ENCODE results near the gene MEIS2. TPM values are rescaled to one million over a fixed set of nuclear protein-coding genes. Genes with fewer than 3 reads are reported as not detected.

Gene MEIS2
- total RNA-seq, 1 donor: 17.7 TPM

DNA sequence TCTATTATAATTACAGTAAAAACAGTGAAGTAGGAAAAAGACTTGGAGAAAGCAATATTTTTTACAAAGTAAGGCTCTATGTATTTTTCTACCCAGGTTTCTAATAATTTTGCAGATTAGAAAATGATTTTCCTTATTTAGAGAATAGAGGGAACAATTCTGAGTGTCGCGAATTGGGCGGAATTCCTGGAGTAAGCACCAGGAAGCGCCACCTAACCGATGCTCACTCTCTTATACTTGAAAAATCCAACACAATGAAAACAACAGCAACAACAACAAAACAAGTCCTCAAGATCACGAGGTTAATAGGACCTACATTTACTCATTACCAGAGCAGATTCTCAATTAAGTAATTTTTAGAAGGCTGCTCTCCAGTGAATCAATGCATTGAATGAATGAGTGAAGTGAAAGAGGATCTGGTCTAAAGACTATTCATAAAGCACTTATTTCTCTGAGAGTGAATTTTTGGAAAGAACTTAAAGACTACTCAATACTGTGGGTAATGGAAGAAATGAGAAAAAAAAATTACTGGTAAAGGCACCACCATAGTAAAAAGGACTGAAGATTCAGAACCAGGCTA, 158.0 kb downstream of the MEIS2 start:
- Histone ChIP-seq H3K9me3 (ENCODE audit: low read depth, low read length) (no peaks in the 10 kb centered on the region), H3K36me3 (ENCODE audit: insufficient read depth, low read length) (no peaks in the 10 kb centered on the region), H3K27me3 (ENCODE audit: insufficient read depth, low read length) (no peaks in the 10 kb centered on the region), H3K79me2 (ENCODE audit: insufficient read depth, low read length) (no peaks in the 10 kb centered on the region), H2AFZ (ENCODE audit: low read length) (no peak overlapping the region), H4K20me1 (ENCODE audit: insufficient read depth, low read length) (no peaks in the 10 kb centered on the region), H3K4me2 (ENCODE audit: insufficient read depth, low read length) (no peak overlapping the region), H3K4me1 (ENCODE audit: insufficient read depth, low read length) (no peaks in the 10 kb centered on the region), H3K4me3 (ENCODE audit: insufficient read depth, low read length) (no peak overlapping the region), H3K27ac (ENCODE audit: low read depth, low read length) (no peak overlapping the region)
- DNase-seq (ENCODE audit: insufficient read length, low spot score, missing footprints): no peak
- no peak for TF ChIP-seq CTCF (IDR thresholded peaks at IDR 0.05; ENCODE audit: extremely low read depth, low read depth, low read length)

DNA sequence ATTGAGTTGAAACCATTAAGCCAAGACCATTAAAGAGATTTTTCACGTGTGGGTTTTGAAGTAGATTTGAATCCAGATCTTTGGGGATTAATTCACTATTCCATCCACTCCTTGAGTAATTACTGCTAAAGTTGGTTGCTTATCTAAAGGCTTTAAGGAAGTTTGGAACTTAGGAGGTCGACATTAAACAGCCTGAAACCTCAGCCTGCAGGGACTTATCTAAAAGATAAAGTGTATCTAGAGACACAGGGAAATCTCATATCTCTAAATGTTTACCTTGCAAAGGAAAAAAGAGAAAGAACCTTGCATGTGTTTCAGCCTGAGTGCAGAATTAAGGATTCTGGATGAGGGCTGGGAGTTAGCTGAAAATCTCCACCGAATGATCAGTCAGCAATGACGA, 158.6 kb downstream of the MEIS2 start:
- H3K9me3 ChIP-seq (ENCODE audit: low read depth, low read length): no peaks in the 10 kb centered on the region
- no peak for TF ChIP-seq CTCF (IDR thresholded peaks at IDR 0.05; ENCODE audit: extremely low read depth, low read depth, low read length)
- no peak for DNase-seq (ENCODE audit: insufficient read length, low spot score, missing footprints)
- no peaks in the 10 kb centered on the region for H3K79me2 ChIP-seq (ENCODE audit: insufficient read depth, low read length)
- no peak overlapping the region for H3K27ac ChIP-seq (ENCODE audit: low read depth, low read length)
- no peak overlapping the region for H3K4me2 ChIP-seq (ENCODE audit: insufficient read depth, low read length)
- peaks cover 5% of the 10 kb centered on the region for H3K4me1 ChIP-seq (ENCODE audit: insufficient read depth, low read length)
- H4K20me1 ChIP-seq (ENCODE audit: insufficient read depth, low read length): no peaks in the 10 kb centered on the region
- no peak overlapping the region for H2AFZ ChIP-seq (ENCODE audit: low read length)
- no peaks in the 10 kb centered on the region for H3K27me3 ChIP-seq (ENCODE audit: insufficient read depth, low read length)
- H3K36me3 ChIP-seq (ENCODE audit: insufficient read depth, low read length): no peaks in the 10 kb centered on the region
- no peak overlapping the region for H3K4me3 ChIP-seq (ENCODE audit: insufficient read depth, low read length)

DNA sequence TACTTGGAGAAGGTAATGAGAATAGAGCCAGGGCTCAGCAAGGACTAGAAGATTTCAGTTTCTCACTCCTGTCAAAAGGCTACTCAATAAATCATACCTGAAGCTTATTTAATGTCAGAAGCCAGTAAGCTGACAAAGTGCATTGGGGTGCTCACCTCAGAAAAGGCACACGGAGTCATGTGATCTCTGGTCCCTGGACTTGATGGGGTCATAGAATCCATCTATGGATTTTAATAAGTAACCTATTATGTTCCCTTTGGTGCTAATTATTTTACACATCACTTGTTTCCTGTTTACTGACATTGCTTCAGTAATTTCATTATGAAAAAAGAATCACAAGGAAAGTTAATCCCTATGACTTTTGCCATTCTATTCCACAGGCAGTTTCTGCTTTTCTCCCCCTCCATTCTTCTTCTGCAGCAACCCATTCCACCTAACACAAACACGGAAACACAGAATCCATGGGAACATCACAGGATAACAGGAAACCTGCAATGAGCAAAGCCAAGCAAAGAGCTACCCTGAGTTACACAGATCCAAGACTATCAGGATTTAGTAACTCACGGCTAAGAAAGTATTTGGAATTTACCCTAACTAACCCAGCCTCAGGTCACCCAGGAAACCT, 159.6 kb downstream of the MEIS2 start:
- Histone ChIP-seq H3K9me3 (ENCODE audit: low read depth, low read length) (no peaks in the 10 kb centered on the region), H3K79me2 (ENCODE audit: insufficient read depth, low read length) (no peaks in the 10 kb centered on the region), H3K36me3 (ENCODE audit: insufficient read depth, low read length) (no peaks in the 10 kb centered on the region), H3K4me3 (ENCODE audit: insufficient read depth, low read length) (no peak overlapping the region), H3K4me1 (ENCODE audit: insufficient read depth, low read length) (peaks cover 10% of the 10 kb centered on the region), H2AFZ (ENCODE audit: low read length) (no peak overlapping the region), H3K27ac (ENCODE audit: low read depth, low read length) (no peak overlapping the region), H3K27me3 (ENCODE audit: insufficient read depth, low read length) (no peaks in the 10 kb centered on the region), H3K4me2 (ENCODE audit: insufficient read depth, low read length) (no peak overlapping the region), H4K20me1 (ENCODE audit: insufficient read depth, low read length) (no peaks in the 10 kb centered on the region)
- DNase-seq (ENCODE audit: insufficient read length, low spot score, missing footprints): no peak
- no peak for TF ChIP-seq CTCF (IDR thresholded peaks at IDR 0.05; ENCODE audit: extremely low read depth, low read depth, low read length)

GRCh38 chr15:36940219-36940618, 160.1 kb downstream of the MEIS2 start:
- Histone ChIP-seq H3K27ac (ENCODE audit: low read depth, low read length) (no peak overlapping the region), H3K27me3 (ENCODE audit: insufficient read depth, low read length) (no peaks in the 10 kb centered on the region), H3K4me3 (ENCODE audit: insufficient read depth, low read length) (no peak overlapping the region), H3K4me1 (ENCODE audit: insufficient read depth, low read length) (peaks cover 10% of the 10 kb centered on the region), H3K4me2 (ENCODE audit: insufficient read depth, low read length) (no peak overlapping the region), H3K79me2 (ENCODE audit: insufficient read depth, low read length) (no peaks in the 10 kb centered on the region), H3K36me3 (ENCODE audit: insufficient read depth, low read length) (no peaks in the 10 kb centered on the region), H3K9me3 (ENCODE audit: low read depth, low read length) (no peaks in the 10 kb centered on the region), H2AFZ (ENCODE audit: low read length) (no peak overlapping the region), H4K20me1 (ENCODE audit: insufficient read depth, low read length) (no peaks in the 10 kb centered on the region)
- TF ChIP-seq CTCF (IDR thresholded peaks at IDR 0.05; ENCODE audit: extremely low read depth, low read depth, low read length): no peak
- no peak for DNase-seq (ENCODE audit: insufficient read length, low spot score, missing footprints)
